SK-N-MC (cell line): ENCODE measurements around the gene LIN52.

Experiments used
- DNase-seq: peaks from one replicate; pipeline ENCODE4 v3.0.0-alpha.2; 2011; ENCODE audit warnings: low read depth, low spot score
- H3K27ac ChIP-seq: fragments of 200-600 bp; sonication (generic); 2 replicates; pipeline ENCODE4 v1.5.1; 2016; ENCODE audit warnings: mixed run types
- H3K36me3 ChIP-seq: fragments of 200-600 bp; sonication (generic); 2 replicates; pipeline ENCODE4 v1.6.1; 2017; ENCODE audit warnings: antibody characterized with exemption, low read length, mixed read lengths; ENCODE audit not compliant: insufficient read depth
- H3K4me3 ChIP-seq: fragments of 200-600 bp; sonication (generic); 2 replicates; pipeline ENCODE4 v1.5.1; 2016
- H3K9ac ChIP-seq: fragments of 200-600 bp; sonication (generic); 2 replicates; pipeline ENCODE4 v1.8.0; 2017; ENCODE audit warnings: mixed run types, mixed read lengths; ENCODE audit not compliant: insufficient read length
- H3K9me3 ChIP-seq: fragments of 200-600 bp; sonication (generic); 2 replicates; pipeline ENCODE4 v1.6.1; 2017; ENCODE audit warnings: low read depth, mild to moderate bottlenecking, antibody characterized with exemption, low read length, moderate library complexity, mixed read lengths
- EZH2 ChIP-seq: fragments of 200-600 bp; sonication (generic); IDR thresholded peaks from one replicate; pipeline ENCODE4 v1.6.1; 2017; ENCODE audit warnings: antibody characterized with exemption
- FOXP2 ChIP-seq: optimal IDR thresholded peaks from 2 replicates; pipeline ENCODE3; 2011; ENCODE audit warnings: mild to moderate bottlenecking, moderate library complexity; ENCODE audit not compliant: insufficient read depth; ENCODE audit errors: extremely low read length, control extremely low read depth
- POLR2AphosphoS5 ChIP-seq: IDR thresholded peaks from 2 replicates; pipeline ENCODE4 v1.6.1; 2012; ENCODE audit warnings: mild to moderate bottlenecking, low read depth, low read length, borderline replicate concordance

The LIN52 gene

GRCh38 chr14:74240794-74241651 lies 156.3 kb downstream of the LIN52 start:
- H3K4me3 ChIP-seq, result peak overlapping the region; percentile 56
- DNase-seq, result no peak
- no peak overlapping the region for H3K9ac ChIP-seq
- H3K27ac ChIP-seq, result no peak overlapping the region
- H3K9me3 ChIP-seq, result no peaks in the 10 kb centered on the region
- no peak for TF ChIP-seq POLR2AphosphoS5
- peak; percentile 85 for TF ChIP-seq EZH2
- no peaks in the 10 kb centered on the region for H3K36me3 ChIP-seq

DNA sequence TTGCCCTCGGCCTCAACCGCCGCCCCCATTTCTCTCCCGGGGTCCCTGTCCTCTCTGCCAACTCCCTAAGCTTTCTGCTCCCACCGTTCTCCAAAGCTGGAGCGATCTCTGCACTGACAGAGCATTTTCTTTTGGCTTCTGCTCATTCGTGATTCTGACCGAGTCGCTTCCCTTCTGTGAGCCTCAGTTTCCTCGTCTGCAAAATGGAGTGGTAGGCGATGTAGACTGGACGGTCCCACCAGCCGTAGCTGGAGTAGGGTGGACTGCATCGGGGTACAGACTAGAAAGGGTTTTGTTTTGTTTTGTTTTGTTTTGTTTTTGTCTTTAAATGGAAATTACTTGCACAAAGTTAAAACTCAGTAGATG lies 156.9 kb downstream of the LIN52 start:
- Histone ChIP-seq H3K9me3 (no peaks in the 10 kb centered on the region), H3K27ac (no peak overlapping the region), H3K4me3 (no peak overlapping the region), H3K36me3 (no peaks in the 10 kb centered on the region), H3K9ac (no peak overlapping the region)
- TF ChIP-seq EZH2 (peak; percentile 35), POLR2AphosphoS5 (no peak)
- no peak for DNase-seq

DNA sequence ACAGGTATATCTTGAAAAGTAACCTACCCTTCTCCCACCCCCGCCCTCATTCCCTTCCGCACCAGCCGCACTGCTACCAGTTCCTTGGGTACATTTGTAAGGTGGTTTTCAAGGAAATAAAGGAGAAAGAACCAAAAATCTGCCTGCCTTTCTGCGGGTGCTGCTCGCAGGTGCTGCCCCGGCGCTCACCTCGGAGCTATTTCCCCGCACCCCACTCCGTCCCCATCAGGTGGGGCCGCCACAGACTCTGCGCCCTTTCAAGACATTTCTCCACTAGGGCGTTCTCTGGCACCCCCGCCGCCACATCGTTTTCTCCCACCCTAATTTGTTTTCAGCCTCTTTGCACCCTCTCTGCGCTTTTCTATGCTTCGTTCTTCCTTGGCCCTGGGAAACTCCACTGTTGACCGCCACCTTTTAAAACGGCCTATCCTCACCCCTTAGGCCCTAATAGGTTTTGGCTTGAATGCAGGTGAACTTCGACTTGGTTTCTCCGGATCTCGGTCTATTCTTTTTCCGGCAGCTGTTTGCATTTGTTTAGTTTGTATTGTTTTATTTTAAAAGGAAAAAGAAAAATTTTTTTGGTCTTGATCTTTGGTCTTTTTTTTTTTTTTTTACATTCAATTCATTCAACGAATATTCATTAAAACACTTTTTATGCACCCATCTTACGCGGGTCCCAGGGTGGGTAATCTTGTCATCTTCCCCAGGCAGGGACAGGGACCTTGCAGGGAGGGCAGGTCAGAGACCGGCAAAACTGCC lies 157.4 kb downstream of the LIN52 start:
- no peaks in the 10 kb centered on the region for H3K36me3 ChIP-seq
- no peaks in the 10 kb centered on the region for H3K9me3 ChIP-seq
- H3K27ac ChIP-seq, result no peak overlapping the region
- H3K9ac ChIP-seq, result no peak overlapping the region
- no peak for DNase-seq
- TF ChIP-seq POLR2AphosphoS5, result no peak
- no peak overlapping the region for H3K4me3 ChIP-seq

- DNase-seq, result no peak
- Histone ChIP-seq H3K27ac (no peak overlapping the region), H3K9me3 (no peaks in the 10 kb centered on the region), H3K9ac (no peak overlapping the region), H3K4me3 (no peak overlapping the region), H3K36me3 (no peaks in the 10 kb centered on the region)
- TF ChIP-seq POLR2AphosphoS5 (no peak), EZH2 (no peak), FOXP2 (no peak)
Observed at GRCh38 chr14:74242780-74243042, 158.0 kb downstream of the LIN52 start.

- no peaks in the 10 kb centered on the region for H3K36me3 ChIP-seq
- TF ChIP-seq EZH2 (no peak), FOXP2 (no peak), POLR2AphosphoS5 (no peak)
- no peak for DNase-seq
- H3K27ac ChIP-seq, result no peak overlapping the region
- no peak overlapping the region for H3K4me3 ChIP-seq
- no peaks in the 10 kb centered on the region for H3K9me3 ChIP-seq
- H3K9ac ChIP-seq, result no peak overlapping the region
Observed at GRCh38 chr14:74243051-74243450, 158.3 kb downstream of the LIN52 start.

GRCh38 chr14:74244115-74244514 lies 159.4 kb downstream of the LIN52 start:
- H3K4me3 ChIP-seq, result no peak overlapping the region
- no peaks in the 10 kb centered on the region for H3K36me3 ChIP-seq
- DNase-seq, result no peak
- H3K9me3 ChIP-seq, result no peaks in the 10 kb centered on the region
- no peak overlapping the region for H3K9ac ChIP-seq
- no peak overlapping the region for H3K27ac ChIP-seq
- TF ChIP-seq FOXP2 (no peak), POLR2AphosphoS5 (no peak), EZH2 (no peak)

GRCh38 chr14:74245292-74245691 lies 160.5 kb downstream of the LIN52 start:
- no peak for DNase-seq
- TF ChIP-seq FOXP2, result no peak
- no peak for TF ChIP-seq EZH2
- no peak for TF ChIP-seq POLR2AphosphoS5
- Histone ChIP-seq H3K4me3 (no peak overlapping the region), H3K9me3 (no peaks in the 10 kb centered on the region), H3K36me3 (no peaks in the 10 kb centered on the region), H3K9ac (no peak overlapping the region), H3K27ac (no peak overlapping the region)

- no peaks in the 10 kb centered on the region for H3K9me3 ChIP-seq
- DNase-seq, result no peak
- H3K4me3 ChIP-seq, result no peak overlapping the region
- no peaks in the 10 kb centered on the region for H3K36me3 ChIP-seq
- no peak overlapping the region for H3K9ac ChIP-seq
- no peak overlapping the region for H3K27ac ChIP-seq
- no peak for TF ChIP-seq FOXP2
- TF ChIP-seq EZH2, result no peak
- no peak for TF ChIP-seq POLR2AphosphoS5
Observed at GRCh38 chr14:74246542-74246941, 161.8 kb downstream of the LIN52 start.

DNA sequence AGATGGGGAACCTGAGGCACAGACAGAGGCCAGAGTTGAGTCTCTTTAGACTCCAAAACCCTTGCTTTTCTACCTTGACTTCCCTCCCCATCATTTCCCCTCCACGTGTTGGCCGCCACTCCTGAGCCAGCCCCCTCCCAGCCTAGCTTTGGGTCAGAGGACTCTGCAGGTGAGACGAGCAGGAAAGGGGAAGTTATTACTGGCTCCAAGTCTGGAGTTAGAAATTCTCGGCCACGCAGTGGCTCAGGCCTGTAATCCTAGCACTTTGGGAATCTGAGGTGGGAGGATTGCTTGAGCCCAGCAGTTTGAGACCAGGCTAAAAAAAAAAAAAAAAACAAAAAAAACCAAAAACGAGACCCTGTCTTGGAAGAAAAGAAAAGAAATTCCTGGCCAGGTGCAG lies 163.3 kb downstream of the LIN52 start:
- no peaks in the 10 kb centered on the region for H3K9me3 ChIP-seq
- TF ChIP-seq POLR2AphosphoS5, result no peak
- no peak for TF ChIP-seq EZH2
- no peak for TF ChIP-seq FOXP2
- H3K27ac ChIP-seq, result no peak overlapping the region
- H3K4me3 ChIP-seq, result no peak overlapping the region
- H3K36me3 ChIP-seq, result no peaks in the 10 kb centered on the region
- no peak overlapping the region for H3K9ac ChIP-seq
- DNase-seq, result no peak
